ENCODE data around the gene PURB. TPM values are rescaled to one million over a fixed set of nuclear protein-coding genes. Genes with fewer than 3 reads are reported as not detected.

The PURB gene
- total RNA-seq, 2 donors from 2014 or later, result 18.0 to 31.5 TPM

- Histone ChIP-seq H3K9me3 (no peaks in the 10 kb centered on the region), H3K36me3 (no peaks in the 10 kb centered on the region), H3K27me3 (replicated peaks; ENCODE audit: insufficient read depth) (no peaks in the 10 kb centered on the region), H3K4me1 (ENCODE audit: control insufficient read depth in 1 of 2, low read depth in 2 of 2) (peaks cover 43 to 61% of the 10 kb centered on the region in 2 donors), H3K4me3 (peak overlapping the region; percentile 92), H3K27ac (peak overlapping the region; percentile 95 to 100)
- ATAC-seq (ENCODE audit: insufficient number of reproducible peaks, low FRiP score, low read depth), result no peak
- DNase-seq (ENCODE audit: low spot score), result no peak
- no peak for TF ChIP-seq CTCF (IDR thresholded peaks at IDR 0.05)
Observed at GRCh38 chr7:44883961-44884620, 1.2 kb downstream of the PURB start.

GRCh38 chr7:44882899-44883298 lies 2.4 kb downstream of the PURB start:
- peak overlapping the region; percentile 92 for H3K4me3 ChIP-seq
- H3K36me3 ChIP-seq, result no peaks in the 10 kb centered on the region
- H3K9me3 ChIP-seq, result no peaks in the 10 kb centered on the region
- DNase-seq (ENCODE audit: low spot score), result no peak
- H3K27ac ChIP-seq, result no peak overlapping the region
- H3K27me3 ChIP-seq (replicated peaks; ENCODE audit: insufficient read depth), result no peaks in the 10 kb centered on the region
- no peak for TF ChIP-seq CTCF (IDR thresholded peaks at IDR 0.05)
- peaks cover 46 to 68% of the 10 kb centered on the region in 2 donors for H3K4me1 ChIP-seq (ENCODE audit: control insufficient read depth in 1 of 2, low read depth in 2 of 2)
- no peak for ATAC-seq (ENCODE audit: insufficient number of reproducible peaks, low FRiP score, low read depth)

GRCh38 chr7:44881610-44882009 lies 3.7 kb downstream of the PURB start:
- Histone ChIP-seq H3K9me3 (no peaks in the 10 kb centered on the region), H3K36me3 (no peaks in the 10 kb centered on the region), H3K27ac (peak overlapping the region in 1 of 2 donors; percentile 14), H3K4me1 (ENCODE audit: control insufficient read depth in 1 of 2, low read depth in 2 of 2) (peaks cover 46 to 65% of the 10 kb centered on the region in 2 donors), H3K27me3 (replicated peaks; ENCODE audit: insufficient read depth) (no peaks in the 10 kb centered on the region), H3K4me3 (peak overlapping the region; percentile 92)
- DNase-seq (ENCODE audit: low spot score) (no peak), ATAC-seq (ENCODE audit: insufficient number of reproducible peaks, low FRiP score, low read depth) (no peak)
- TF ChIP-seq CTCF (IDR thresholded peaks at IDR 0.05), result no peak

GRCh38 chr7:44881066-44881600 lies 4.2 kb downstream of the PURB start:
- Histone ChIP-seq H3K27me3 (replicated peaks; ENCODE audit: insufficient read depth) (no peaks in the 10 kb centered on the region), H3K27ac (peak overlapping the region in 1 of 2 donors; percentile 14), H3K9me3 (no peaks in the 10 kb centered on the region), H3K4me3 (peak overlapping the region; percentile 92), H3K4me1 (ENCODE audit: control insufficient read depth in 1 of 2, low read depth in 2 of 2) (peaks cover 43 to 60% of the 10 kb centered on the region in 2 donors), H3K36me3 (no peaks in the 10 kb centered on the region)
- ATAC-seq (ENCODE audit: insufficient number of reproducible peaks, low FRiP score, low read depth) (no peak), DNase-seq (ENCODE audit: low spot score) (no peak)
- TF ChIP-seq CTCF (IDR thresholded peaks at IDR 0.05), result no peak

- Histone ChIP-seq H3K36me3 (no peaks in the 10 kb centered on the region), H3K4me3 (peak overlapping the region; percentile 92), H3K4me1 (ENCODE audit: control insufficient read depth in 1 of 2, low read depth in 2 of 2) (peaks cover 43 to 57% of the 10 kb centered on the region in 2 donors), H3K27me3 (replicated peaks; ENCODE audit: insufficient read depth) (no peaks in the 10 kb centered on the region), H3K9me3 (no peaks in the 10 kb centered on the region), H3K27ac (no peak overlapping the region)
- no peak for ATAC-seq (ENCODE audit: insufficient number of reproducible peaks, low FRiP score, low read depth)
- TF ChIP-seq CTCF (IDR thresholded peaks at IDR 0.05), result no peak
- DNase-seq (ENCODE audit: low spot score), result no peak
Observed at GRCh38 chr7:44880317-44881018, 4.9 kb downstream of the PURB start.
